ENCODE data around the gene TSEN2. TPM values are rescaled to one million over a fixed set of nuclear protein-coding genes. Genes with fewer than 3 reads are reported as not detected.

The TSEN2 gene
- polyA plus RNA-seq, 1 donor from 2014 or later: 12.4 TPM

DNA sequence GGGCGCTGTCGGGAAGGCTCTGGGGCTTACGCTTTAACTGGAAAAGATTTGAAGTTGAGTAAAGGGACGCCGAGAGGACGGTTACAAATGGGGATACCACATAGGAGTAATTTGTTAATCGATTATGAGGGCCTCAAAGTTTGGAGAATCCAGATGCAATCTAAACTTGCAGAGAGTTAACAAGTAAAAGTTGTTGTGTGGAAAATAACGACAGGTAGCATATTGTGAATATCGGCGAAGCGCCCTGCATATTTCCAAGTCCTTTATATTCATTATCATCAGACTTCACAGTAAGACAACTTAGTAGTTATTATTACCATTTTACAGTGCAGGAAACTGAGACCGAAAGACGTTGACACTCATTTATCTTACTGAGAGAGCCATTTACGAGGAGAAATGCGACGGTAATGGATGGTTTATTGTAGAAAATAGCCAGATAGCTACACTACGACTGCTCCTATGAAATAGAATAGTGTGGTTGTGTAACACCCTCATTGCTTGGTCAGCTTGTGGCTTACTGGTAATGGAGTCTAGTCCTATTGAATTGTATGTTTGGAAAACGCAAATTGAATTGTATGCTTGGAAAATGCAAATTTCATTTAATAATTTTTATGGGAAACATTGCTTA is 73.3 kb downstream of the TSEN2 start:
- peak overlapping the region; percentile 93 to 95 (median 94) for H3K4me3 Mint-ChIP-seq
- peaks cover 0 to 1% (median 0%) of the 10 kb centered on the region in 3 donors for H3K9me3 Mint-ChIP-seq
- H3K36me3 Mint-ChIP-seq: peaks cover 3% of the 10 kb centered on the region
- H3K4me1 Mint-ChIP-seq: peaks cover 34 to 58% (median 51%) of the 10 kb centered on the region in 3 donors
- H3K27ac Mint-ChIP-seq: peak overlapping the region; percentile 87 to 94 (median 92)
- H3K27me3 Mint-ChIP-seq: peaks cover 18% of the 10 kb centered on the region

DNA sequence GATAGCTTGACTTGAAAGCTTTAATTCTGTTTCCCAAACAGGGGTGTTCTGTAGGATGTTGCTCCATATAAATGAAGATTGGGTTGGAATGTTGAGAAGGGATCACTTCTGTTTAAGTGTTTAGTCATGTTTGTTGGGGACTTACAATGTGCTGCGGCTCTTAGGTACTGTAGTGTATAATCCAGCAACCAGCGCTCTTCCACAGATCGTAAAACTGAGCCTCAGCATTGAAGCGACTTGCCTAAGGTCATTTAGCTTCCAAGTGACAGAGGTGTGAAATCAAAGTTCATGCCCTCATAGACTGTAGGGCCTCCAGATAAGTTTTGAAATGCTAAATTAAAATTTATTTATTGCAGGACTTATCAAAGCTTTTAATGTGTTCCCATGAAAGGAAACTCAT is 74.4 kb downstream of the TSEN2 start:
- Mint-ChIP-seq H3K36me3 (peaks cover 3% of the 10 kb centered on the region), H3K4me3 (peak overlapping the region in 3 of 4 donors; percentile 6 to 93 (median 78)), H3K9me3 (peaks cover 0 to 1% (median 0%) of the 10 kb centered on the region in 3 donors), H3K27me3 (peaks cover 10% of the 10 kb centered on the region), H3K27ac (peak overlapping the region in 2 of 3 donors; percentile 41 to 44), H3K4me1 (peaks cover 33 to 57% (median 48%) of the 10 kb centered on the region in 3 donors)

DNA sequence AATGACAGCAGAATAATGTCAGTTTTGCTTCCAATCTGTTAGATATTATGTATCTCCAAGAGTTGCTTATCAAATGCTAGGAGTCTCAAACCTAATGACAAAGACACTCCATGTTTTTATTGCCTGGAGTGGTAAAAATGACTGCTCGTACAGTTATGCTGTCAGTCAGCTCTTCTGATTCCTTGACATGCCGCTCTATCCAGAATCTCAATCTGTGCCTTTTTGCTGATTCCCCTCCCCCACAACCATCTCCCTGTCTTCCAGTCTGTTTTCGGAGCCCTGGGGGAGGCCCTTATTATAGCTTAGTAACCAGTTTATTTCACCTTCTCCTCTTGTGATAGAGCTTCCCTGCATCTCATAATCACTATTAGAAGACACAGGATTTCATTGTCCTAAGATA is 75.2 kb downstream of the TSEN2 start:
- Mint-ChIP-seq H3K27me3 (peaks cover 6% of the 10 kb centered on the region), H3K27ac (peak overlapping the region in 2 of 3 donors; percentile 41 to 82), H3K4me3 (peak overlapping the region in 2 of 4 donors; percentile 73 to 93), H3K9me3 (no peaks in the 10 kb centered on the region), H3K4me1 (peaks cover 33 to 53% (median 46%) of the 10 kb centered on the region in 3 donors), H3K36me3 (peaks cover 4% of the 10 kb centered on the region)

DNA sequence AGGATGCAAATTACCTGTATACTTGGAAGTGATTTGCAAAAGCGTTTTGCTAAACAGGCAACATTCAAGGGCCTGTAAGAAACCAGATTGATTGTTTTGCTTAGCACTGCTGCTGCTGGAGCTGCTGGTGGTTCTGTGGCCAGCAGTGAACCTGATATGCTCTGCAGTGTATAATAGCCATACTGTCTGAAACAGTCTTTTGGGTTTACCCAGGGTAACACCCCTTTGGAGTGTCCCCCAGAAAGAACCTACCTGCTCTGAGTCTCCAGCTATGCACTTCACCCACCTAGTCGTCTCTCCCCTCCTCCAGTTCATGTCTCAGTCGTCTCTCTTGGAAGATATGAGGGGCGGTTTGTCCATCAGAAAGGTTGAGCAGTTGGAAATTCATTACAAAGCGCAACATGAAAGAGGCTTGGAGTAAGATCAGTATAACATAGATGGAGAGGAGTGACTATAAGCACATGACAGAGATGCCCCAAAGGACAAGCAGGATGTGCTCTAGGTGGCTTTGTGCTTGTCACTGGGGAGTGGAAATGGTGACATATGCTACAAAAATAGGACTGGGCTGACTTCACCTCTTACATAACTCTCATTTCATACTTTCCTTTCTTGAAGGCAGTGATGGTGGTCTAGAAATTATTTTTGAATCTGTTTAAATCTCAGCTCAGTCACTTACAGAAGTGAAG is 76.4 kb downstream of the TSEN2 start:
- Mint-ChIP-seq H3K27me3 (peaks cover 1% of the 10 kb centered on the region), H3K9me3 (peaks cover 0 to 4% (median 4%) of the 10 kb centered on the region in 3 donors), H3K36me3 (peaks cover 6% of the 10 kb centered on the region), H3K4me1 (peaks cover 38 to 59% (median 50%) of the 10 kb centered on the region in 3 donors), H3K27ac (peak overlapping the region in 2 of 3 donors; percentile 28 to 89), H3K4me3 (peak overlapping the region in 2 of 4 donors; percentile 7 to 9)

DNA sequence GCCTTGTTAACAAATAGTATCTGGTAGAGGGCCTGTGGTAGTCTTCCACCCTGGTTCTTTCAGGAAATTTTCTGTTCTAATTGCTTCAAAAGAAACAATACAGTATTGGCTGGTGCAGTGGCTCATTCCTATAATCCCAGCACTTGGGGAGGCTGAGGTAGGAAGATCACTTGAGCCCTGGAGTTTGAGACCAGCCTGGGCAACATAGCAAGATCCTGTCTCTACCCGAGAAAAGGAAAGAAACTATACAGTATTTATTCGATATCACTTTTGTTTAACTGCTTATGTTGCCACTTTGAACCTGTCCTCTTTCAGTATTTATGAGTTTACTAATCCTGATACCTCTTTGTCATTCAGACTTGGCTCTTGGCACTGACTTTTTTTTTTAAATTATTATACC is 77.1 kb downstream of the TSEN2 start:
- H3K27ac Mint-ChIP-seq: peak overlapping the region in 1 of 3 donors; percentile 21
- H3K9me3 Mint-ChIP-seq: peaks cover 4 to 6% (median 4%) of the 10 kb centered on the region in 3 donors
- peak overlapping the region in 1 of 4 donors; percentile 1 for H3K4me3 Mint-ChIP-seq
- H3K4me1 Mint-ChIP-seq: peaks cover 40 to 53% (median 46%) of the 10 kb centered on the region in 3 donors
- peaks cover 9% of the 10 kb centered on the region for H3K36me3 Mint-ChIP-seq
- H3K27me3 Mint-ChIP-seq: peaks cover 1% of the 10 kb centered on the region

DNA sequence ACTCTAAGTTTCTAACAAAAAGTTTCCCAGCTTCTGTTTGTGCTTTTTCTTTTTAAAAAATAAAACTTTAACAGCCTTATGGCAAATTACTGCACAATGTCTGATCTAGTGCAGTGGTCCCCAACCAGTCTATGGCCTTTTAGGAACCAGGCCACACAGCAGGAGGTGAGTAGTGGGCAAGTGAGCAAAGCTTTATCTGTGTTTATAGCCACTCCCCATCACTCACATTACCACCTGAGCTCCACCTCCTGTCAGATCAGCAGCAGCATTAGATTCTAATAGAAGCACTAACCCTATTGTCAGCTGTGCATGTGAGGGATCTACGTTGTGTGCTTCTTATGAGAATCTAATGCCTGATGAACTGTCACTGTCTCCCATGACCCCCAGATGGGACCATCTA is 78.2 kb downstream of the TSEN2 start:
- H3K4me3 Mint-ChIP-seq: peak overlapping the region in 1 of 4 donors; percentile 61
- H3K9me3 Mint-ChIP-seq: peaks cover 4 to 10% (median 4%) of the 10 kb centered on the region in 3 donors
- H3K4me1 Mint-ChIP-seq: peaks cover 40 to 51% (median 48%) of the 10 kb centered on the region in 3 donors
- H3K27ac Mint-ChIP-seq: peak overlapping the region in 1 of 3 donors; percentile 47
- peaks cover 1% of the 10 kb centered on the region for H3K27me3 Mint-ChIP-seq
- peaks cover 9% of the 10 kb centered on the region for H3K36me3 Mint-ChIP-seq

DNA sequence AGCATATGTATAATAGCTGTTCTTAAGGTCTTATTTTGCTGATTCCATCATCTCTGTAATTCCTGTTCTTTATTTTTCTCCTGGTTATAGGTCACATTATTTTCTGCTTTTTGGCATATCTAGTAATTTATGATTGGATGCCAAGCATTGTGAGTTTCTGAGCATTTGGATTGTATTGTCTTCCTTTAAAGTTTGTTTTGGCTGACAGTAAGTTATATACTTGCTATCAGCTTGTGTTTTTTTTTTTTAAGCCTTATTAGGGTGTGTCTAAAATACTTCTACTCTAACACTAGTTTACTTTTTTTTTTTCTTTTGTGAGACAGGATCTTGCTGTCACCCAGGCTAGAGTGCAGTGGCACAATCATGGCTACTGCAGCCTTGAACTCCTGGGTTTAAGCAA is 82.7 kb downstream of the TSEN2 start:
- peak overlapping the region in 2 of 3 donors; percentile 39 to 43 for H3K27ac Mint-ChIP-seq
- H3K4me1 Mint-ChIP-seq: peaks cover 14 to 28% (median 18%) of the 10 kb centered on the region in 3 donors
- H3K27me3 Mint-ChIP-seq: no peaks in the 10 kb centered on the region
- no peak overlapping the region for H3K4me3 Mint-ChIP-seq
- H3K36me3 Mint-ChIP-seq: peaks cover 12% of the 10 kb centered on the region
- H3K9me3 Mint-ChIP-seq: peaks cover 4 to 13% (median 4%) of the 10 kb centered on the region in 3 donors

DNA sequence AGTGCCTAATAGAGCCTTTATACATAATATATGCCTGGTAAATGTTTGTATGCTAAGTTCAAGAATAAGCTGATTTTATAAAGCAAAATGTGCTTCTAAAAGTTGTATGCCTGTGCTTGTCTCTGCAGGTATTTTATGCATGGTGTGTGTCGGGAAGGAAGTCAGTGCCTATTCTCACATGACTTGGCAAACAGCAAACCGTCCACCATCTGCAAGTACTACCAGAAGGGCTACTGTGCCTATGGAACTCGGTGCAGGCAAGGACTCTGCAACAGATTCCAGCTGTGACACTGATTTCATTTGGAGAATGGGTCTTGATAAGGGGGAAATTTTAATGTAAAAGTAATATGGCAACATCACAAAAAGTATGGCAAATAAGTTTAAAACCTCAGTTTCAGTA is 84.5 kb downstream of the TSEN2 start:
- no peaks in the 10 kb centered on the region for H3K27me3 Mint-ChIP-seq
- H3K4me3 Mint-ChIP-seq: no peak overlapping the region
- peaks cover 14% of the 10 kb centered on the region for H3K36me3 Mint-ChIP-seq
- peaks cover 4 to 13% (median 4%) of the 10 kb centered on the region in 3 donors for H3K9me3 Mint-ChIP-seq
- H3K4me1 Mint-ChIP-seq: peaks cover 11 to 27% (median 13%) of the 10 kb centered on the region in 3 donors
- H3K27ac Mint-ChIP-seq: no peak overlapping the region

DNA sequence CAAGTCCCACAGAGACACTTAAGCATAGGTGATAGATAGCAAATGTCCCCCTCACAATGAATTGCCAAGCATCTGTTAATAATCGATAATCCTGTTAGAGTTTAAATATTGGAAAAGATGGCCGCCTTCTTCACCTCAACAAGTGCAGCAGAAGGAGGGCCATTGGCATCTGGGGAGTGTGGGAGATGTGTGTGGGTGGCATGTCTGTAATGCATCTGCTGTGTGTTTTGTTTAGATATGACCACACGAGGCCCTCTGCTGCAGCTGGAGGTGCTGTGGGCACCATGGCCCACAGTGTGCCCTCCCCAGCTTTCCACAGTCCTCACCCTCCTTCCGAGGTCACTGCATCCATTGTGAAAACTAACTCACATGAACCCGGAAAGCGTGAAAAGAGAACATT is 85.6 kb downstream of the TSEN2 start:
- peaks cover 13% of the 10 kb centered on the region for H3K36me3 Mint-ChIP-seq
- H3K9me3 Mint-ChIP-seq: peaks cover 1 to 12% (median 4%) of the 10 kb centered on the region in 3 donors
- peaks cover 8 to 23% (median 10%) of the 10 kb centered on the region in 3 donors for H3K4me1 Mint-ChIP-seq
- H3K27ac Mint-ChIP-seq: no peak overlapping the region
- H3K4me3 Mint-ChIP-seq: no peak overlapping the region
- no peaks in the 10 kb centered on the region for H3K27me3 Mint-ChIP-seq

DNA sequence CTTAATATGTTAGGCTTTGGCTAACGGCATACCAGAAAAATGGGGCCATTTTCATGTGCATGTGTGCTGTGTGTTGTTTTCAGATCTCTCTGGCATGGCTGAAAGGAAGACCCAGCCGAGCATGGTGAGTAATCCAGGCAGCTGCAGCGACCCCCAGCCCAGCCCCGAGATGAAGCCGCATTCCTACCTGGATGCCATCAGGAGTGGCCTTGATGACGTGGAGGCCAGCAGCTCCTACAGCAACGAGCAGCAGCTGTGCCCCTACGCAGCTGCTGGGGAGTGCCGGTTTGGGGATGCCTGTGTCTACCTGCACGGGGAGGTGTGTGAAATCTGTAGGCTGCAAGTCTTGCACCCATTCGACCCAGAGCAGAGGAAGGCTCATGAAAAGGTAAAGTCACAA is 87.7 kb downstream of the TSEN2 start:
- Mint-ChIP-seq H3K4me3 (no peak overlapping the region), H3K27me3 (no peaks in the 10 kb centered on the region), H3K9me3 (peaks cover 0 to 2% (median 2%) of the 10 kb centered on the region in 3 donors), H3K4me1 (peaks cover 4 to 7% (median 5%) of the 10 kb centered on the region in 3 donors), H3K36me3 (peaks cover 16% of the 10 kb centered on the region), H3K27ac (no peak overlapping the region)

DNA sequence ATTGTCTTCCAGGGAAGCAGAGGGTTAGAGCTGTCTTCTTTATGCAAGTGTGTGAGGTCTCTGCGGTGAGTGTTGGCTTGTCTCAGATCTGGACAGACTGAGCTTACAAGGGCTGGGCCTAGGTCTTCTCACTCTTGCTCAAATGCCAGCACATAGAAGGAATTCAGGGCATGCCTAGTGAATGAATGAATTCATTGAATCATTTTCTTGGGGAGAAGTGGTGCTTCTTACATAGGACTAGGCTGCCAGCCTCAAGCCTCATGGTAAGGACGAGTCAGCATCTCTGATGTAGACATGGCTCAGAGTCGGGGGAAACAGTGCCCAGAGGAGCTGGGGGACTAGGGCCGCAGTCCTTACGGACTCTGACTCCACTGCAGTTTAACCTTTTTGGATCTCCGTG is 89.9 kb downstream of the TSEN2 start:
- Mint-ChIP-seq H3K27ac (no peak overlapping the region), H3K36me3 (peaks cover 25% of the 10 kb centered on the region), H3K4me1 (no peaks in the 10 kb centered on the region), H3K4me3 (no peak overlapping the region), H3K27me3 (no peaks in the 10 kb centered on the region), H3K9me3 (peaks cover 2 to 5% (median 3%) of the 10 kb centered on the region in 3 donors)

DNA sequence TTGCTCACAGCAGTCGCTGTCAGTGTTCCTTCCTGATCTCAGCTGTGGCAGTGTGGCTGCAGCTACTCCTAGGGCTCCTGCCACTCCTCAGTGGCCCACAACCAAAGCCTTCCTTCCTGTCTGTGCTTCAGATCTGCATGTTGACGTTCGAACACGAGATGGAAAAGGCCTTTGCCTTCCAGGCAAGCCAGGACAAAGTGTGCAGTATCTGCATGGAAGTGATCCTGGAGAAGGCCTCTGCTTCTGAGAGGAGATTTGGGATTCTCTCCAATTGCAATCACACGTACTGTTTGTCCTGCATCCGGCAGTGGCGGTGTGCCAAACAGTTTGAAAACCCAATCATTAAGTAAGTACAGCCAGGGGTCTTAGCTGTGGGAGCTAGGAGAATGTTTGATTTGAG is 90.4 kb downstream of the TSEN2 start:
- peaks cover 0 to 3% (median 0%) of the 10 kb centered on the region in 3 donors for H3K4me1 Mint-ChIP-seq
- H3K9me3 Mint-ChIP-seq: peaks cover 2 to 5% (median 3%) of the 10 kb centered on the region in 3 donors
- no peak overlapping the region for H3K4me3 Mint-ChIP-seq
- no peak overlapping the region for H3K27ac Mint-ChIP-seq
- H3K36me3 Mint-ChIP-seq: peaks cover 24% of the 10 kb centered on the region
- H3K27me3 Mint-ChIP-seq: no peaks in the 10 kb centered on the region

DNA sequence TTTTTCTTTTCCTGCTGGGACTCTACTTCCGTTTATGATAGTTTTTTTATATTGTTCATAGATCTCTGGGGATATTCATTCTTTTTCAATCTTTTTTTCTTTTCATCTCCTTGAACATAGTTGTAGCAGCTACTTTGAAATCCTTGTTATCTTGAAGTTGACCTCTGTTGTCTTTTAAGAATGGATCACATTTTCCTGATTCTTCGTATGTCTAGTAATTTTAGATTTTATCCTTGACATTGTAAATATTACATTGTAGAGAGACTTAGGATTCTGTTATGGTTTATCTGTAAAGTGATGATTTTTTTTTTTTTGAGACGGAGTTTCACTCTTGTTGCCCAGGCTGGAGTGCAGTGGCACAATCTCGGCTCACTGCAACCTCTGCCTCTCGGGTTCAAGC is 93.1 kb downstream of the TSEN2 start:
- Mint-ChIP-seq H3K4me3 (no peak overlapping the region), H3K27me3 (no peaks in the 10 kb centered on the region), H3K36me3 (peaks cover 23% of the 10 kb centered on the region), H3K9me3 (peaks cover 2 to 5% (median 3%) of the 10 kb centered on the region in 3 donors), H3K4me1 (peaks cover 0 to 3% (median under 1%) of the 10 kb centered on the region in 3 donors), H3K27ac (peak overlapping the region in 1 of 3 donors; percentile 23)

DNA sequence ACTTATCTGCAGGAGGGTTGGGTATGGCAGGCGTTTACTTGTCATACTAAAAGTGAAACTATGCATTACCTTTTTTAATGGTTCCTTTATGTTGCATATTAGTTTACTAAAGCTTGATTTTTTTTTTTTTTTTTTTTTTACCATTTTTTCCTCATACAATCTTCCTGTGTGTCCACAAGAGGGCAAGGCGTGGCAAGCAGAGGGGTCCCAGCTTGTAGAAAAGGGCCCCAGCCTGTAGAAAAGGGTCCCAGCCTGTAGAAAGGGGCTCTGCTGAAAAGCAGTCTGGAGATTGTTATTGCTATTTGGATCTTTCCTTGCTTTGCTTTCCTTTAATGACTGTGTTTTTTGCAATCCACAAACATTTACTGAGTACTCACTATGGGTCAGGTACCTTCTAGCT is 94.5 kb downstream of the TSEN2 start:
- Mint-ChIP-seq H3K4me1 (peaks cover 0 to 4% (median 3%) of the 10 kb centered on the region in 3 donors), H3K27ac (no peak overlapping the region), H3K4me3 (no peak overlapping the region), H3K36me3 (peaks cover 20% of the 10 kb centered on the region), H3K27me3 (no peaks in the 10 kb centered on the region), H3K9me3 (peaks cover 2 to 5% (median 3%) of the 10 kb centered on the region in 3 donors)

DNA sequence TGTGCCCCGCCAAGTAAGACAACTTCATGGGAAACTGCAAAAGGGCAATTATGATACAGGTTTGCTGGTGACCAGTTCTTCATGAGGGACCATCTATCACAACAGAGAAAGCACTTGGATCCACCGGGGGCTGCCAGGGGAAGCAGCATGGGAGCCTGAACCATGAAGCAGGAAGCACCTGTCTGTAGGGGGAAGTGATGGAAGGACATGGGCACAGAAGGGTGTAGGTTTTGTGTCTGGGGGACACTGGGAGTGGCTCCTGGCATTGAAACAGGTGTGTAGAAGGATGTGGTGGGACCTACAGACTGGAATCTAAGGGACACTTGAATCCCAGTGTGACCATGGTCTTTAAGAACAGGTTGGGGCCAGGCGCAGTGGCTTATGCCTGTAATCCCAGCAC is 95.2 kb downstream of the TSEN2 start:
- Mint-ChIP-seq H3K9me3 (peaks cover 2 to 5% (median 3%) of the 10 kb centered on the region in 3 donors), H3K27ac (peak overlapping the region; percentile 27 to 83 (median 44)), H3K4me3 (no peak overlapping the region), H3K27me3 (no peaks in the 10 kb centered on the region), H3K36me3 (peaks cover 16% of the 10 kb centered on the region), H3K4me1 (peaks cover 0 to 4% (median 3%) of the 10 kb centered on the region in 3 donors)
